Activated T-cell treated with anti-CD3 and anti-CD28 coated beads for 24 hours (primary cell): Measurements from ENCODE around the gene BAD.
A peak's percentile ranks its signal among the peaks of the same experiment; 100 is the strongest.
"Not testable (repeated sequence)": the region's sequence is repeated elsewhere in the genome, so short reads cannot be mapped to it uniquely, and the experiment has no call there.

Source experiments
- DNase-seq: peaks from one replicate; pipeline ENCODE4 v3.0.0-alpha.2; 2020; ENCODE audit warnings: low read depth

The BAD gene

GRCh38 chr11:64284048-64284961 lies at the start of gene BAD:
Gene BAD, minus strand, starts transcription at chr11:64284665. Its CDS starts 297 bp downstream, at chr11:64284368.
- peak; percentile 90 for DNase-seq

- DNase-seq = no peak
These were observed 49.1 kb upstream of the BAD start for GRCh38 chr11:64333556-64333955.

- peak; percentile 65 for DNase-seq
These were observed 47.3 kb upstream of the BAD start for GRCh38 chr11:64331569-64332371.

GRCh38 chr11:64330888-64331287 lies 46.4 kb upstream of the BAD start:
- no peak for DNase-seq

GRCh38 chr11:64327993-64328392 lies 43.5 kb upstream of the BAD start:
- DNase-seq = no peak

- DNase-seq = no peak
These were observed 42.9 kb upstream of the BAD start for GRCh38 chr11:64327375-64327774.

- no peak for DNase-seq
These were observed 40.4 kb upstream of the BAD start for GRCh38 chr11:64324692-64325469.

GRCh38 chr11:64323984-64324383 lies 39.5 kb upstream of the BAD start:
- DNase-seq = not testable (repeated sequence)

- no peak for DNase-seq
These were observed 38.9 kb upstream of the BAD start for GRCh38 chr11:64323373-64323772.

- DNase-seq = no peak
These were observed 38.4 kb upstream of the BAD start for GRCh38 chr11:64322925-64323260.

GRCh38 chr11:64321533-64321932 lies 37.1 kb upstream of the BAD start:
- no peak for DNase-seq

- DNase-seq = no peak
These were observed 36.6 kb upstream of the BAD start for GRCh38 chr11:64321026-64321425.

- DNase-seq = no peak
These were observed 36.1 kb upstream of the BAD start for GRCh38 chr11:64320556-64320955.

- no peak for DNase-seq
These were observed 34.6 kb upstream of the BAD start for GRCh38 chr11:64318766-64319761.

GRCh38 chr11:64317961-64318765 lies 33.7 kb upstream of the BAD start, which contains the start of gene PRDX5:
Gene PRDX5, plus strand, starts transcription at chr11:64318121. Its CDS starts 95 bp downstream, at chr11:64318216.
- DNase-seq = peak; percentile 92

GRCh38 chr11:64317325-64317960 lies 33.0 kb upstream of the BAD start, which contains the start of gene TRMT112:
Gene TRMT112, minus strand, starts transcription at chr11:64317559. Its CDS starts 33 bp downstream, at chr11:64317526.
- DNase-seq = peak; percentile 97

- no peak for DNase-seq
These were observed 32.3 kb upstream of the BAD start for GRCh38 chr11:64316672-64317324.

GRCh38 chr11:64315667-64316526 lies 31.4 kb upstream of the BAD start:
- DNase-seq = not testable (repeated sequence)
